Stimulated activated CD8-positive, alpha-beta memory T cell treated with anti-CD3 and anti-CD28 coated beads, Interleukin-12 subunit alpha, Interleukin-12 subunit beta, amount 100 ng/mL, for 1 hour (primary cell): Measurements from ENCODE around the gene ZFAND5.

Experiments
- DNase-seq: peaks from one replicate; pipeline ENCODE4 v3.0.0-alpha.2; 2020; ENCODE audit warnings: low read depth

Gene ZFAND5

DNA sequence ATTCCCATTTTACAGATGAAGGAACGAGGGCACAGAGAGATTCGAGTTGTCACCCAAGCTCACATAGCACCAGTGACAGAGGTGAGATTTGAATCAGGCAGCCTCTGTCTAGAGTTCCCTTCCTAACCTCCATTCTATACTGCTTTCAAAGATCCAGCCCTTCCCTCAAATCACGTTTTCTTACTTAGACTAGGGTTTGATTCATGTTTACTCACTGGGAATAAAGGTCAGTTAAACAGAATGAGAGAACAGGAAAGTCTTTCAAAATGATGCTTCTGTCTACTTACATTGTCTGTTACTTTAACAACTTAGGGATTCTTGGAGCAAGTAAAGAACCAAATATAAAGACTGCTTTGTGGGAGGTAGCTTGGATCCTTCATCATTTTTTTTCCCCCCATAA, 40.0 kb downstream of the ZFAND5 start:
- no peak for DNase-seq

DNA sequence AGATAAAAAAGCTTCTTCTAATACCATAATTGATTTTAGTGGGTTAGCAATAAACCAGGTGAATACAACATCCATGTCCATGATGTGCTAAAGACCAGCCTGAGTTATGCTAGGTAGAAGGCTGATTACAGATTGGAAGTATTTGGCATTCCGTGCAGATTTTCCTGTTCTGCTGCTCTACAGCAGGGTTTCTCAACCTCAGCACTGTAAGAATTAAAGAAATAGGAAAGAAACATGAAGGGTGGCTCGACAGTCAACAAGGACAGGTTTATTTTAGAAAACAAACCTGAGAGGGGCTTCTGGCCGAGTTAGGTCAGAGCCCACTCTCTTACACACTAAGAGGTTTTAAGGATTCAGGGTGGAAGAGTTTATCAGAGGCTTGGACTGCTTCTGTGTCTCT, 42.3 kb downstream of the ZFAND5 start:
- no peak for DNase-seq

DNA sequence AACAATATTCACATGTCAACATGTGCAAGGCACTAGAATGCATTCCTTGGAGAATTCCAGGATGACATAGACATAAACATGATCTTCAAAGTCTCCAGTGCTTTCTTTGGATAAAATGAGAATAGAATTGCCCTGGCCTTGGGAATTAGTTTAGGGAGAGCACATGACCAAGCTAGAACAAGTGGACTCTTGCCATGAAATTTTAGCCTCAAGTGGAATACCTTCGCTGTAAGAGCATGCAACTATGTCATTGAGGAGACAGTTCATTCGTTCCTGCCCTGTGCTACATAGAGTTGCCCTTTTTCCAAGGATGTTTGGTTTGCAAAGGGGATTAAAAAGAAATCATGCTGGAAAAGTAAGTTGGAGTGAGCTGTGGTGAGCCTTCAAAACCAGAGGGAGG, 42.7 kb downstream of the ZFAND5 start:
- DNase-seq = no peak

DNA sequence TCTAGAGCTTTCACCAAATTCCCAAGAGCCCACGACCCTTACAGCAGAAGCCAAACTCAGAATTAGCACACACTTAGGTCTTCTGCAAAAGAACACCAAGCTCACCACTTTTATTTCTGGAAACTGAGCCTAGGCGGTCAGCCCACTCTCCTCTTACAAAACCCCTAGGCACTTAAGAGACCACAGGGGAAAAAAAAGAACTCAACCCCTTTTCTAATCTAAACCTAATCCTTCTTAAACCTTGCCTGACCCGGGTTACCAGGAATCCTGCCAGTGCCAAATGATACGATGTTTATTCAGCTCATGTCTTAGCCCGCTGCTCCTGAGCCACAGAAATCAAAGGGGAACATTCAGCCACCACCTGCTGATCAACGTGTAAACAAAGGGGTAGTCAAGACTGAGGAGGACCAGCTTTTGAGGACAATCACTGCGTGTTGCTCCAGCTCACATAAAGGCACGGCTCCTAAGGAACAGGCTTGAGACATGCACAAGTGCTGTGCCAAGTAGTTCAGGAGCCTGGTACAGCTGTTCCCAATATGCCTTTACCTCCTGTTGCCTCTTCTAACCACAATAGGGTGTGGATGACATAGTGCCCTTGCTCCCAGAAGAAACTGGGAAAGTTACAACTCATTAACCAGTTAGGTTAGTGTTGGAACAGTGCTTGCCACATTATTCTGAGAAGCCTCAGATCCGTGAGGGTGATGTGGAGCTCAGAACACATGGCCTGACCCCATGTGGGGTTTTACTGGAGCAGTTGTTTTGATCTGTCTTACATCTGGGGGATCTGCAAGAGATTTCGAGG, 49.3 kb downstream of the ZFAND5 start:
- no peak for DNase-seq

- no peak for DNase-seq
Observed at GRCh38 chr9:72315089-72315509, 49.9 kb downstream of the ZFAND5 start.

DNA sequence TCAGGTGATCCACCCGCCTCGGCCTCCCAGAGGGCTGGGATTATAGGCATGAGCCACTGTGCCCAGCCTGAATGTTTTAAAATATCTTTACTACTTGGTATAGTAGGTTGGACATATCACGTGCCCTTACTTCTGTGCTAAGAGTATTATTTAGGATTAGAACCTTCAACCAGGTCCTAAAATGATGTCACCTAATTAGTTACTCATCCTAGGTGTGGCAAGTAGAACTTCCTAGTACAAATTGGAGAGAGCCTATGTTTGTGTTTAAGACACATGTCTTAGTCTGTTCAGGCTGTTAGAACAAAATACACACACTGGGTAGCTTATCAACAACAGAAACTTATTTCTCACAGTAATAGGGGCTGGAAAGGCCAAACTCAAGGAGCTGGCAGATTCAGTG, 51.5 kb downstream of the ZFAND5 start:
- no peak for DNase-seq

GRCh38 chr9:72312386-72312987, 52.5 kb downstream of the ZFAND5 start:
- no peak for DNase-seq

DNA sequence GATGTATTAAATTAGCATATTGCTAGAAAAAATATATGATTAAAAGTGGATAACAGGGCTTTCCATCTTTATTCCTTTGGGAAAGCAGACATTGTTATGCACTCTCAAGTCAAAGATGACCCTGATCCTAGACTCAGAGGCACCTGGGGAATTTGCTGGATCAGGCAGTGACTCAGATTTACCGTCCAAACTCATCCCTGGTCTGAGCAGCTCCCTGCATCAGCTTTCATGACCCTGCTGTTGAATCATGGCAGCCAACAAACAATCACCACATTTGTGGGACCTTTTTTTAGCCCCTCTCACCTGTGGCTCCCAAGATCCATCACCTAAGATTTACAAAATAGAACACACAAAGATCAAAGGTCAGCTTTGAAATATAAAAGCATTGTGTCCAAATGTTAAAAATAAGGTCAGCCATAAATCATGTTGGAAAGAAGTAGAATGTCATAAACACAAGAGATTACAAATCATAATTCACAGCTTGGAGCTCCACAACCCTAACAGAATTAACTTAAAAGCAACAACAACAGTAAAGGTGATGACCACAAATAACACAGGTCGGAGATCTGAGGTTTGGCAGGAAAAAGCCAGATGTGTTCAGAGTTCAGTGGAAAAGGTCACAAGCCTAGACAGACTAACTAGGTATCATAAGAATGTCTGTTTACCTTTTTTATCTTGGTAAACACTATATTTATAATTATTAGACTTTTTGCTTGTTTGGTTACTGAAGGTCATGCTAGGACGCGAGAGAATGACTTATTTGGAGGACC, 55.5 kb downstream of the ZFAND5 start:
- DNase-seq = no peak

- DNase-seq = no peak
Observed at GRCh38 chr9:72306761-72307160, 58.2 kb downstream of the ZFAND5 start.

DNA sequence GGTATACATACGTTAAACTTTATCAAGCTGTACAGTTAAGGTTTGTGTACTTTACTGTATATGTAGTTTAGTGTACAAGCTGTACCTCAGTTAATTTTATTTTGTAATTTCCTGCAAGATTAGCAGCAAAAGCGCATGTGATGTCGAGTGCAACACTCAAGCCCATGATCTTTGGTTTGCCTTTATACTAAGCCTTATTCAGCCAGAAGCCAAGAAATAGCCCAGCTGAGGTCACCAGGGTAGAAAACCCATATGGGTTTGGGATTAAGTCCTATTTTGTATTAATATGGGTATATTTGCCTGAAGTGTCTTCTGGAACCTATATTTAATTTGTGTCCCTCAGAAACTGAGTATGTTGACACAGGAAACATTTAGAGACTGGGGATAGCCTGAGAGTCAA, 59.3 kb downstream of the ZFAND5 start:
- no peak for DNase-seq

DNA sequence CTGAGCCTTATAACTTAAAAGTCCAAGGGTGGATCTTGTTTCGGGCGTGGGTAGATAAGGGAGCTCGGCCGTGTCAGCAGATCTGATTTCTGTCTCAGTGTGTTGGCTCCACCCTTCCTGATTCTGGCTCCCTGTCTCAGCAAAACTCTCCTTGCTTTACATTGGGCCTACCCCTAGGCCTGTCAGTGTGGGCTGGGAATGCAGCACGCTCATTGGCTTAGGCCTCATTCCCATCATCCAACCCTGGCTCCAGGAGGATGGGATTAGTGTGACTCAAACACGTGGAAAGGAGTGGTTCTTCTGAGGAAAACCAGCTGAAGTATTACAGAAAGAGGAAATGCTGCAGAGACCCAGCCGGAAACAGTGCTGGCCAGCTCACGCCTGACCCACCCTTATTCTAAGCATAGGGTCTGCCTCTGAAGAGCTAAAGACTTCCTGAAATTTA, 59.9 kb downstream of the ZFAND5 start:
- DNase-seq = peak; percentile 1

DNA sequence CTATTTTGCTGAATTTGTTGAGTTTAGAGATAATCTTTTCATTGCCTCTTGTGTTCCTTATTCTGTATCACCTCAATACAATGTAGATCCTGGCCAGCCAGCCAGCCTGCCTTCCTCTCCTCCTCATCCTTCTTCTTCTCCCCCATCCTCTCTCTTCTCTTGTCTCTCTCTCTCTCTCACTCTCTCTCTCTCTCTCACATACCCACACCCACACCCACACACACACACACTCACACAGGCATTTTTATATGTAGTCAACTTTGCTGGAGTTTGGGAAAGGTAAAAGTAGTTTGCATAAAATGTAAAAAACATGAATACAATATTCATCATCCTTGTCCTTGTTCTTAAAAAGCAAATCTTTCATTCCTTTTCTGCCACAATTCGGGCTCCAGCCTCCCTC, 60.5 kb downstream of the ZFAND5 start:
- no peak for DNase-seq
